HepG2 (cell line): ENCODE results near the gene TFDP2. TPM values are rescaled to one million over a fixed set of nuclear protein-coding genes. Genes with fewer than 3 reads are reported as not detected.

Experiments
- ATAC-seq: fragments of 200-7000 bp; cut with Tn5 transposase; 3 replicates; pipeline ENCODE4 v1.9.1; 2020; ENCODE audit warnings: mild to moderate bottlenecking, moderate library complexity
- BruUV-seq: library from RNA; stranded (reverse); fragments of 400-500 nt; replicated peaks from 2 replicates; lab custom pipeline; 2021; lab: Mats Ljungman, UMichigan
- CTCF ChIA-PET: fragments of 300-600 bp; formaldehyde crosslinking; extraction: SDS; loops from one replicate; lab custom pipeline; 2021; ENCODE audit warnings: low total read pairs, inconsistent platforms, low intra/inter-chr PET ratio; lab: Yijun Ruan, JAX
- POLR2A ChIA-PET: fragments of 350-600 bp; sonication (Branson Sonifier 250); formaldehyde crosslinking; loops from one replicate; lab custom pipeline; 2020; ENCODE audit warnings: antibody characterized with exemption, inconsistent platforms; lab: Yijun Ruan, JAX
- DNase-seq: peaks from one replicate; pipeline ENCODE4 v3.0.0-alpha.2; 2015; ENCODE audit warnings: low spot score
- FAIRE-seq: peaks from 3 replicates; lab custom pipeline; 2011; peaks lifted over from hg19 to GRCh38; lab: Jason Lieb, UNC
- H2AFZ ChIP-seq: one replicate; pipeline ENCODE4 v1.6.1; 2011; ENCODE audit warnings: low read length, inconsistent platforms
- H3K27ac ChIP-seq: fragments of 300-600 bp; 3 replicates; pipeline ENCODE4 v1.8.0; 2011; ENCODE audit warnings: mixed run types, mild to moderate bottlenecking, mixed read lengths, low read length, inconsistent platforms; ENCODE audit not compliant: insufficient read depth; ENCODE audit errors: extremely low read length
- H3K27me3 ChIP-seq, 2 experiments: fragments of 200-600 bp in 1 of 2; 2 replicates in 1 of 2; 3 replicates in 1 of 2; pipeline versions ENCODE4 v1.6.0 to v1.8.0; 2011; ENCODE audit warnings: low read length in 2 of 2, mild to moderate bottlenecking in 2 of 2, moderate library complexity in 2 of 2, inconsistent platforms in 1 of 2; ENCODE audit not compliant: insufficient read depth in 2 of 2, control insufficient read depth in 1 of 2
- H3K36me3 ChIP-seq, 2 experiments: fragments of 200-600 bp in 1 of 2; replicated peaks in 1 of 2; 2 replicates in 1 of 2; 3 replicates in 1 of 2; pipeline versions ENCODE4 v1.5.1 to v1.8.0; 2011; ENCODE audit warnings: low read length in 2 of 2, inconsistent platforms in 1 of 2; ENCODE audit not compliant: insufficient read depth in 2 of 2, control insufficient read depth in 1 of 2
- H3K4me1 ChIP-seq: 2 replicates; pipeline ENCODE4 v1.5.1; 2012; ENCODE audit warnings: low read length, inconsistent platforms; ENCODE audit not compliant: insufficient read depth
- H3K4me2 ChIP-seq: 2 replicates; pipeline ENCODE4 v1.6.0; 2011; ENCODE audit warnings: low read depth, low read length, inconsistent platforms
- H3K4me3 ChIP-seq, 3 experiments: fragments of 200-600 bp in 1 of 3; sonication (generic), shearing (Covaris generic) in 1 of 3; replicated peaks in 1 of 3; 2 replicates each; pipeline ENCODE4 v1.5.1; 2011 to 2016; ENCODE audit warnings: low read length in 3 of 3, inconsistent platforms in 2 of 3, low read depth in 2 of 3, mild to moderate bottlenecking in 2 of 3, control low read depth in 1 of 3, mixed read lengths in 1 of 3; ENCODE audit not compliant: insufficient read depth in 1 of 3
- H3K79me2 ChIP-seq: one replicate; pipeline ENCODE4 v1.6.1; 2011; ENCODE audit warnings: low read length, inconsistent platforms; ENCODE audit not compliant: insufficient read depth
- H3K9ac ChIP-seq: 2 replicates; pipeline ENCODE4 v1.6.0; 2011; ENCODE audit warnings: mild to moderate bottlenecking, low read depth, low read length, inconsistent platforms; ENCODE audit not compliant: insufficient read depth
- H3K9me3 ChIP-seq: 2 replicates; pipeline ENCODE4 v1.5.1; 2012; ENCODE audit warnings: mild to moderate bottlenecking, low read length
- H4K20me1 ChIP-seq: 2 replicates; pipeline ENCODE4 v1.6.0; 2011; ENCODE audit warnings: inconsistent platforms, mild to moderate bottlenecking, low read length, moderate library complexity; ENCODE audit not compliant: insufficient read depth
- AKAP8 ChIP-seq: sonication (generic); formaldehyde crosslinking; IDR thresholded peaks from 2 replicates; pipeline ENCODE4 v1.5.1; 2020; ENCODE audit warnings: mild to moderate bottlenecking, missing genetic modification reagents
- CREB1 ChIP-seq, 2 experiments: fragments of 450-650 bp in 1 of 2; IDR thresholded peaks; 2 replicates each; pipeline ENCODE4 v1.6.1; 2016 to 2017; ENCODE audit warnings: control low read depth in 1 of 2, mild to moderate bottlenecking in 1 of 2, missing compliant biosample characterization in 1 of 2, missing genetic modification characterization in 1 of 2
- GABPA ChIP-seq, 2 experiments: IDR thresholded peaks; 2 replicates each; pipeline ENCODE4 v1.6.1; 2011 to 2016; ENCODE audit warnings: low read depth in 2 of 2, low read length in 1 of 2, missing biosample characterization in 1 of 2, missing genetic modification characterization in 1 of 2
- HOXA3 ChIP-seq: sonication (generic); formaldehyde crosslinking; IDR thresholded peaks from 2 replicates; pipeline ENCODE4 v1.5.0; 2020; ENCODE audit warnings: missing genetic modification reagents
- LCORL ChIP-seq, 2 experiments: fragments of 450-650 bp in 1 of 2; sonication (generic) in 1 of 2; formaldehyde crosslinking in 1 of 2; IDR thresholded peaks; 2 replicates each; pipeline versions ENCODE4 v1.5.0 to v1.6.1; 2017 to 2020; ENCODE audit warnings: antibody characterized with exemption in 1 of 2, missing genetic modification reagents in 1 of 2
- SP4 ChIP-seq: sonication (generic); formaldehyde crosslinking; IDR thresholded peaks from 2 replicates; pipeline ENCODE4 v1.8.1; 2023; ENCODE audit warnings: mild to moderate bottlenecking, missing genetic modification reagents
- TERF1 ChIP-seq: sonication (generic); formaldehyde crosslinking; IDR thresholded peaks from 2 replicates; pipeline ENCODE4 v1.8.0; 2022; ENCODE audit warnings: mild to moderate bottlenecking, missing genetic modification reagents, moderate library complexity
- TRIM22 ChIP-seq: fragments of 450-650 bp; IDR thresholded peaks from 2 replicates; pipeline ENCODE4 v1.6.1; 2017
- ZNF3 ChIP-seq: IDR thresholded peaks from 2 replicates; pipeline ENCODE4 v1.7.0; 2017; ENCODE audit warnings: inconsistent platforms
- ZNF382 ChIP-seq: sonication (generic); formaldehyde crosslinking; IDR thresholded peaks from 2 replicates; pipeline ENCODE4 v1.5.0; 2020; ENCODE audit warnings: missing genetic modification reagents, mild to moderate bottlenecking, borderline replicate concordance
- ZNF563 ChIP-seq: sonication (generic); formaldehyde crosslinking; IDR thresholded peaks from 2 replicates; pipeline ENCODE4 v1.8.0; 2022; ENCODE audit warnings: mild to moderate bottlenecking, moderate library complexity, missing genetic modification reagents
- ZNF615 ChIP-seq: sonication (generic); formaldehyde crosslinking; IDR thresholded peaks from 2 replicates; pipeline ENCODE4 v1.5.0; 2020; ENCODE audit warnings: mild to moderate bottlenecking, missing genetic modification reagents, borderline replicate concordance
- ZNF687 ChIP-seq: sonication (generic); formaldehyde crosslinking; IDR thresholded peaks from 2 replicates; pipeline ENCODE4 v1.5.1; 2020; ENCODE audit warnings: mild to moderate bottlenecking, missing genetic modification reagents, moderate library complexity
- ZNF746 ChIP-seq: sonication (generic); formaldehyde crosslinking; IDR thresholded peaks from 2 replicates; pipeline ENCODE4 v1.8.0; 2022; ENCODE audit warnings: mild to moderate bottlenecking, missing genetic modification reagents
- ZNF883 ChIP-seq: sonication (generic); formaldehyde crosslinking; IDR thresholded peaks from 2 replicates; pipeline ENCODE4 v1.5.1; 2020; ENCODE audit warnings: mild to moderate bottlenecking, missing genetic modification reagents; ENCODE audit errors: not compliant biosample characterization
- WGBS: methylation state at CpG from one replicate; pipeline ENCODE4 v1.1.6; 2017; ENCODE audit warnings: low lambda C conversion rate; 5-methylcytosine and 5-hydroxymethylcytosine counted together
- in situ Hi-C: cut with HindIII; loops from 2 replicates; pipeline ENCODE4 v1.10.0; 2017; ENCODE audit warnings: low pct_unique_long_range_greater_than_20kb; ENCODE audit not compliant: extremely low pct_ligation_motif_present
- intact Hi-C: fragments of 100-400 bp; cut with micrococcal nuclease; formaldehyde crosslinking; loops from one replicate; pipeline ENCODE4 v1.10.0; 2022; ENCODE audit not compliant: unreplicated experiment
- polyA plus RNA-seq, 8 experiments: library from polyadenylated mRNA; depleted of rRNA in 3 of 8; stranded (reverse) in 7 of 8; unstranded in 1 of 8; fragments of >200 nt; fragmentation: Illumina TruSeq in 4 of 8; extraction: Trizol in 4 of 8; gene quantifications; 2 replicates each; pipeline versions ENCODE4 v1.2.1 to v1.2.3, GENCODE V29; 2011 to 2016; ENCODE audit warnings: low read depth in 4 of 8, missing spikeins in 1 of 8, mixed read lengths in 1 of 8; ENCODE audit not compliant: insufficient read depth in 1 of 8
- total RNA-seq, 5 experiments: library from RNA; depleted of rRNA; stranded (reverse); fragments of >200 nt; fragmentation: Illumina TruSeq; extraction: Trizol; gene quantifications; 2 replicates each; pipeline ENCODE4 v1.2.3, GENCODE V29; 2016; ENCODE audit warnings: low read depth in 1 of 5
- TF ChIP-seq, protein P1 (sequence below): sonication (generic); formaldehyde crosslinking; IDR thresholded peaks from 2 replicates; pipeline ENCODE4 v1.4.0; 2020; ENCODE audit warnings: missing genetic modification reagents, mild to moderate bottlenecking, borderline replicate concordance

Gene TFDP2
- total and polyA plus RNA-seq, 2 of the 13 experiments (the other 11 are each of a cell fraction or from before 2014, with no cell fraction given) = 17.9 to 37.4 TPM

- TF ChIP-seq ZNF563 (no peak), AKAP8 (CRISPR knock-in tag) (no peak)
Observed at GRCh38 chr3:142064454-142064853, 84.9 kb downstream of the TFDP2 start (continued).

- DNase-seq = no peak
- Histone ChIP-seq H4K20me1 (no peaks in the 10 kb centered on the region), H3K9ac (no peak overlapping the region), H3K27ac (no peak overlapping the region), H3K9me3 (no peaks in the 10 kb centered on the region), H3K27me3 (no peaks in the 10 kb centered on the region), H3K4me3 (no peak overlapping the region), H3K36me3 (no peaks in the 10 kb centered on the region), H3K4me2 (no peak overlapping the region), H3K4me1 (no peaks in the 10 kb centered on the region), H3K79me2 (no peaks in the 10 kb centered on the region), H2AFZ (no peak overlapping the region)
- intact Hi-C loops = no loop called here
- 74% methylated on average over 2 of the region's 2 CpGs for WGBS
- no TSS peak for BruUV-seq
- ChIA-PET POLR2A (no interaction called here), CTCF (no interaction called here)
- no peak for ATAC-seq
- no peak for FAIRE-seq
- in situ Hi-C loops = no loop called here
- no peak for TF ChIP-seq TRIM22
- TF ChIP-seq GABPA (IDR thresholded peaks at IDR 0.05; ENCODE audit: low read depth, low read length) = no peak
- TF ChIP-seq GABPA (CRISPR knock-in tag; IDR thresholded peaks at IDR 0.05; ENCODE audit: low read depth) = no peak
- no peak for TF ChIP-seq LCORL (IDR thresholded peaks at IDR 0.05)
- no peak for TF ChIP-seq LCORL (CRISPR knock-in tag; IDR thresholded peaks at IDR 0.05)
- no peak for TF ChIP-seq CREB1 (IDR thresholded peaks at IDR 0.05)
- no peak for TF ChIP-seq CREB1 (CRISPR knock-in tag; IDR thresholded peaks at IDR 0.05)
- TF ChIP-seq TERF1 (CRISPR knock-in tag) = no peak
- TF ChIP-seq ZNF3 = no peak
- no peak for TF ChIP-seq ZNF615 (CRISPR knock-in tag)
- no peak for TF ChIP-seq ZNF883 (CRISPR knock-in tag)
- TF ChIP-seq HOXA3 = no peak
- TF ChIP-seq, protein P1, sequence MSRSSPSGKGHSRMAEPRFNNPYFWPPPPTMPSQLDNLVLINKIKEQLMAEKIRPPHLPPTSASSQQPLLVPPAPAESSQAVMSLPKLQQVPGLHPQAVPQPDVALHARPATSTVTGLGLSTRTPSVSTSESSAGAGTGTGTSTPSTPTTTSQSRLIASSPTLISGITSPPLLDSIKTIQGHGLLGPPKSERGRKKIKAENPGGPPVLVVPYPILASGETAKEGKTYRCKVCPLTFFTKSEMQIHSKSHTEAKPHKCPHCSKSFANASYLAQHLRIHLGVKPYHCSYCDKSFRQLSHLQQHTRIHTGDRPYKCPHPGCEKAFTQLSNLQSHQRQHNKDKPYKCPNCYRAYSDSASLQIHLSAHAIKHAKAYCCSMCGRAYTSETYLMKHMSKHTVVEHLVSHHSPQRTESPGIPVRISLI (CRISPR knock-in tag) = no peak
- no peak for TF ChIP-seq ZNF746 (CRISPR knock-in tag)
- TF ChIP-seq ZNF382 (CRISPR knock-in tag) = no peak
- no peak for TF ChIP-seq SP4 (CRISPR knock-in tag)
- TF ChIP-seq ZNF687 (CRISPR knock-in tag) = no peak
Observed at GRCh38 chr3:142057331-142057725, 92.0 kb downstream of the TFDP2 start.
